ENCODE data around the gene NCK2.
"Not testable (repeated sequence)": the region's sequence is repeated elsewhere in the genome, so short reads cannot be mapped to it uniquely, and the experiment has no call there.

The NCK2 gene

DNA sequence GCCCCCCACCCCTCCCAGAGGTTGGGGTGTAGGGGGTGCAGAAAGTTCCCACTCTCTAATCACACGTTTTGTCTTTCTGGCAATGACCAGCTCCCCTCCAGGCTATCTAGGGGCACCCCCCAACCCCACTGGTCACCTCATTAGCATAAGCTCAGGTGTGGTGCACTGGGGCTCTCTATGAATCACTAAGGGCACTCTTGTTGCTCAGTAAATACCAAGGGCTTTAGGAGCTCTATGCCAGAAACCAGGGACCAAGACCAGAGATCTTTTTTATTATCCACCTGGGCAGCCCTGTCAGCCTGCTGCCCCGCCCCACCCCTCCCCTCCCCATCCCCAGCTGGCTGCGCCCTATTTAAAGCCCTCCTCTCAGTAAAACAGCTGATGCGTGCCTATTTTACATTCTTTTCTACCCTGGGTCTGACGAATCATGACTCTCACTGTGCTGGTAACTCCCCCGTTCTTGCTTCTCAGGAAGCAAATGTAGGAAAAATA lies 24.3 kb downstream of the NCK2 start:
- TF ChIP-seq, protein P1, sequence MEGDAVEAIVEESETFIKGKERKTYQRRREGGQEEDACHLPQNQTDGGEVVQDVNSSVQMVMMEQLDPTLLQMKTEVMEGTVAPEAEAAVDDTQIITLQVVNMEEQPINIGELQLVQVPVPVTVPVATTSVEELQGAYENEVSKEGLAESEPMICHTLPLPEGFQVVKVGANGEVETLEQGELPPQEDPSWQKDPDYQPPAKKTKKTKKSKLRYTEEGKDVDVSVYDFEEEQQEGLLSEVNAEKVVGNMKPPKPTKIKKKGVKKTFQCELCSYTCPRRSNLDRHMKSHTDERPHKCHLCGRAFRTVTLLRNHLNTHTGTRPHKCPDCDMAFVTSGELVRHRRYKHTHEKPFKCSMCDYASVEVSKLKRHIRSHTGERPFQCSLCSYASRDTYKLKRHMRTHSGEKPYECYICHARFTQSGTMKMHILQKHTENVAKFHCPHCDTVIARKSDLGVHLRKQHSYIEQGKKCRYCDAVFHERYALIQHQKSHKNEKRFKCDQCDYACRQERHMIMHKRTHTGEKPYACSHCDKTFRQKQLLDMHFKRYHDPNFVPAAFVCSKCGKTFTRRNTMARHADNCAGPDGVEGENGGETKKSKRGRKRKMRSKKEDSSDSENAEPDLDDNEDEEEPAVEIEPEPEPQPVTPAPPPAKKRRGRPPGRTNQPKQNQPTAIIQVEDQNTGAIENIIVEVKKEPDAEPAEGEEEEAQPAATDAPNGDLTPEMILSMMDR (IDR thresholded peaks at IDR 0.05; ENCODE audit: low read length): no peak
- TF ChIP-seq EZH2 (IDR thresholded peaks at IDR 0.05; ENCODE audit: borderline replicate concordance, low read length): no peak

GRCh38 chr2:105769504-105769903 lies 24.8 kb downstream of the NCK2 start:
- Histone ChIP-seq H2AFZ (ENCODE audit: low read length) (no peak overlapping the region), H3K9me3 (ENCODE audit: low read length) (no peaks in the 10 kb centered on the region), H3F3A (ENCODE audit: insufficient read depth, low read length) (no peaks in the 10 kb centered on the region), H3K79me2 (ENCODE audit: insufficient read depth, low read length) (no peaks in the 10 kb centered on the region), H3K4me3 (ENCODE audit: low read depth, low read length, poor library complexity, severe bottlenecking) (no peak overlapping the region), H3K27ac (ENCODE audit: low read depth, low read length, poor library complexity, severe bottlenecking) (no peak overlapping the region), H3K4me2 (ENCODE audit: low read length) (no peak overlapping the region), H3K27me3 (ENCODE audit: insufficient read depth, low read length) (no peaks in the 10 kb centered on the region), H3K9ac (ENCODE audit: low read length) (no peak overlapping the region), H4K20me1 (ENCODE audit: insufficient read depth, low read length) (no peaks in the 10 kb centered on the region), H3K4me1 (ENCODE audit: insufficient read depth, low read length, severe bottlenecking) (no peaks in the 10 kb centered on the region), H3K36me3 (ENCODE audit: insufficient read depth, low read length) (no peaks in the 10 kb centered on the region), H3K9me2 (ENCODE audit: low read depth, low read length) (no peaks in the 10 kb centered on the region)
- TF ChIP-seq, protein P1 (IDR thresholded peaks at IDR 0.05; ENCODE audit: low read length): no peak
- TF ChIP-seq EZH2 (IDR thresholded peaks at IDR 0.05; ENCODE audit: borderline replicate concordance, low read length): no peak

More for the DNA sequence above, 24.3 kb downstream of the NCK2 start:
- Histone ChIP-seq H3K27ac (ENCODE audit: low read depth, low read length, poor library complexity, severe bottlenecking) (no peak overlapping the region), H3K9ac (ENCODE audit: low read length) (no peak overlapping the region), H4K20me1 (ENCODE audit: insufficient read depth, low read length) (no peaks in the 10 kb centered on the region), H3K9me2 (ENCODE audit: low read depth, low read length) (no peaks in the 10 kb centered on the region), H3K9me3 (ENCODE audit: low read length) (no peaks in the 10 kb centered on the region), H3K4me2 (ENCODE audit: low read length) (no peak overlapping the region), H2AFZ (ENCODE audit: low read length) (no peak overlapping the region), H3F3A (ENCODE audit: insufficient read depth, low read length) (no peaks in the 10 kb centered on the region), H3K36me3 (ENCODE audit: insufficient read depth, low read length) (no peaks in the 10 kb centered on the region), H3K4me1 (ENCODE audit: insufficient read depth, low read length, severe bottlenecking) (no peaks in the 10 kb centered on the region), H3K27me3 (ENCODE audit: insufficient read depth, low read length) (0 out of 2 replicates have a peak, but pooled peaks cover 2% of the 10 kb centered on the region), H3K4me3 (ENCODE audit: low read depth, low read length, poor library complexity, severe bottlenecking) (no peak overlapping the region), H3K79me2 (ENCODE audit: insufficient read depth, low read length) (no peaks in the 10 kb centered on the region)

GRCh38 chr2:105770149-105770548 lies 25.4 kb downstream of the NCK2 start:
- H3K4me3 ChIP-seq (ENCODE audit: low read depth, low read length, poor library complexity, severe bottlenecking): no peak overlapping the region
- no peak overlapping the region for H3K4me2 ChIP-seq (ENCODE audit: low read length)
- H3K79me2 ChIP-seq (ENCODE audit: insufficient read depth, low read length): no peaks in the 10 kb centered on the region
- no peaks in the 10 kb centered on the region for H4K20me1 ChIP-seq (ENCODE audit: insufficient read depth, low read length)
- no peaks in the 10 kb centered on the region for H3K27me3 ChIP-seq (ENCODE audit: insufficient read depth, low read length)
- H3K9ac ChIP-seq (ENCODE audit: low read length): no peak overlapping the region
- no peak overlapping the region for H3K27ac ChIP-seq (ENCODE audit: low read depth, low read length, poor library complexity, severe bottlenecking)
- TF ChIP-seq, protein P1 (IDR thresholded peaks at IDR 0.05; ENCODE audit: low read length): no peak
- TF ChIP-seq EZH2 (IDR thresholded peaks at IDR 0.05; ENCODE audit: borderline replicate concordance, low read length): no peak
- no peaks in the 10 kb centered on the region for H3F3A ChIP-seq (ENCODE audit: insufficient read depth, low read length)
- H2AFZ ChIP-seq (ENCODE audit: low read length): no peak overlapping the region
- H3K9me2 ChIP-seq (ENCODE audit: low read depth, low read length): no peaks in the 10 kb centered on the region
- H3K9me3 ChIP-seq (ENCODE audit: low read length): no peaks in the 10 kb centered on the region
- H3K36me3 ChIP-seq (ENCODE audit: insufficient read depth, low read length): no peaks in the 10 kb centered on the region
- no peaks in the 10 kb centered on the region for H3K4me1 ChIP-seq (ENCODE audit: insufficient read depth, low read length, severe bottlenecking)

- not testable (repeated sequence) for H3K36me3 ChIP-seq (ENCODE audit: insufficient read depth, low read length); H3K27me3 ChIP-seq (ENCODE audit: insufficient read depth, low read length); H2AFZ ChIP-seq (ENCODE audit: low read length); H4K20me1 ChIP-seq (ENCODE audit: insufficient read depth, low read length); H3K9me3 ChIP-seq (ENCODE audit: low read length); H3K79me2 ChIP-seq (ENCODE audit: insufficient read depth, low read length); H3K4me3 ChIP-seq (ENCODE audit: low read depth, low read length, poor library complexity, severe bottlenecking); H3K4me1 ChIP-seq (ENCODE audit: insufficient read depth, low read length, severe bottlenecking); H3K27ac ChIP-seq (ENCODE audit: low read depth, low read length, poor library complexity, severe bottlenecking); H3K9ac ChIP-seq (ENCODE audit: low read length); H3K9me2 ChIP-seq (ENCODE audit: low read depth, low read length); H3K4me2 ChIP-seq (ENCODE audit: low read length); H3F3A ChIP-seq (ENCODE audit: insufficient read depth, low read length)
Measured at GRCh38 chr2:105771291-105771690, 26.6 kb downstream of the NCK2 start.
